ENCODE data around the gene DCLK1. TPM values are rescaled to one million over a fixed set of nuclear protein-coding genes. Genes with fewer than 3 reads are reported as not detected.
A peak's percentile ranks its signal among the peaks of the same experiment; 100 is the strongest.

The DCLK1 gene
- total RNA-seq, 4 donors from 2014 or later = 11.9 to 26.4 (median 15.5) TPM

DNA sequence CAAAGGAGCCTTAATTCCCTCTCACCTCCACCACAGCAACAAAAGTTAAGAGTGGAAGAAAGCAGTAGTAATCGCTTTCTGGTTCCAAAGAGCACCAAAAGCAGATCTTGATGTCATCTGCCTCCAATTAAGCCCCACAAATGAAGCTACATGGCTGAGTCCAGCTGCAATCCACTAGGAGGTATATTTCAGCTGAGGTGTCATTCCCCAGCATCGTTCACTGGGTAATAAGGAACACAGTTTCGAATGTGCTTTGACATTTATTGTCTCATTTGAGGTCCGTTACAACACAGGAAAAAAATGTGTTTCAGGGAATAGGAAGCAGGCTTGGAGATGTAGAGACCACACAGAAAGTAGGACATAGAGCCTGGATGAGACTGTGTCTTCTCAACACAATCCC lies 190.4 kb downstream of the DCLK1 start:
- no peak for DNase-seq
- no peak overlapping the region for H3K4me3 ChIP-seq (replicated peaks in 1 of 3)
- no peaks in the 10 kb centered on the region for H3K9me3 ChIP-seq
- intact Hi-C loops (cut with DNase I) = loop anchor here (10.0 kb wide), 1 partner anchor 106 kb away; no protein-coding TSS in a partner anchor
- WGBS, 2 donors = 75 to 89% methylated on average over 4 of the region's 4 CpGs
- no peak overlapping the region for H3K27ac ChIP-seq
- TF ChIP-seq, protein P1, sequence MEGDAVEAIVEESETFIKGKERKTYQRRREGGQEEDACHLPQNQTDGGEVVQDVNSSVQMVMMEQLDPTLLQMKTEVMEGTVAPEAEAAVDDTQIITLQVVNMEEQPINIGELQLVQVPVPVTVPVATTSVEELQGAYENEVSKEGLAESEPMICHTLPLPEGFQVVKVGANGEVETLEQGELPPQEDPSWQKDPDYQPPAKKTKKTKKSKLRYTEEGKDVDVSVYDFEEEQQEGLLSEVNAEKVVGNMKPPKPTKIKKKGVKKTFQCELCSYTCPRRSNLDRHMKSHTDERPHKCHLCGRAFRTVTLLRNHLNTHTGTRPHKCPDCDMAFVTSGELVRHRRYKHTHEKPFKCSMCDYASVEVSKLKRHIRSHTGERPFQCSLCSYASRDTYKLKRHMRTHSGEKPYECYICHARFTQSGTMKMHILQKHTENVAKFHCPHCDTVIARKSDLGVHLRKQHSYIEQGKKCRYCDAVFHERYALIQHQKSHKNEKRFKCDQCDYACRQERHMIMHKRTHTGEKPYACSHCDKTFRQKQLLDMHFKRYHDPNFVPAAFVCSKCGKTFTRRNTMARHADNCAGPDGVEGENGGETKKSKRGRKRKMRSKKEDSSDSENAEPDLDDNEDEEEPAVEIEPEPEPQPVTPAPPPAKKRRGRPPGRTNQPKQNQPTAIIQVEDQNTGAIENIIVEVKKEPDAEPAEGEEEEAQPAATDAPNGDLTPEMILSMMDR (IDR thresholded peaks at IDR 0.05) = no peak
- no peak for TF ChIP-seq POLR2A (IDR thresholded peaks at IDR 0.05)
- H3K4me1 ChIP-seq = no peaks in the 10 kb centered on the region
- H3K36me3 ChIP-seq = no peaks in the 10 kb centered on the region
- no peaks in the 10 kb centered on the region for H3K27me3 ChIP-seq

DNA sequence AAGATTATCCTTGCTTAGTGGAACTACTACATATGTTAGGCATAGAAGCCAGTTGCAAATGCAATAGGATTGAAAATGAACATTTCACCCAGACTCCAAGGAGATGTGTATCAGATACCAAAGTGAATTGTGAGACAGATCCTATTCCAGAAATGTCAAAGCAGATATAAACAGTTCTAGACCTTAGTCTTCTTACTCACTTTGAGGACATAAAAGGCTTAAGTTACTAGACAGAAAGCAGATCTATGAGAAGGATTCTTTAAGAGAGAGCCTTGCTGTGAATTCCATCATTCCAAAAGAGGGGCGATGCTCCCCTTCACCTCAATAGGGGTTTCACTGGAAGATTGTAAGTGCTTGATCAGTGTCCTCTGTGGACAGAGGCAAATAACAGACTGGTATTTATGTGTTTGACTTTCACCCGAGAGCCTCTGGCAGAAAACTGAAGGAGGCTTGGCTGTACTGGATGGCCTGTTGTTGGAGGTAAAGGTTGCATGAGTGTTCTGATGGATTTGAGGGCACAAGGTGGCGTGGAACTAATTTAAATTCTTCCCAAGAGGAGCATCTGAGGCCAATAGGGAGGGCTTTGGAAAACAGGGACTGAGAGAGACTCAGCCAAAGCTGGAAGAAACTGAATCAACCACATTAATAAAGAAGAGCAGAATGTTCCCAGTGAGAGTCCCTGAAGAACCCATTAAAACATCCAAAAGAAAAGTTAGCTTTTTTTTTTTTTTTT lies 194.8 kb downstream of the DCLK1 start:
- Histone ChIP-seq H3K27me3 (no peaks in the 10 kb centered on the region), H3K4me1 (peaks cover 0 to 8% of the 10 kb centered on the region in 2 donors), H3K4me3 (replicated peaks in 1 of 3) (no peak overlapping the region), H3K36me3 (no peaks in the 10 kb centered on the region), H3K27ac (peak overlapping the region in 1 of 3 donors; percentile 50), H3K9me3 (no peaks in the 10 kb centered on the region)
- TF ChIP-seq, protein P1 (IDR thresholded peaks at IDR 0.05) = no peak
- no peak for TF ChIP-seq POLR2A (IDR thresholded peaks at IDR 0.05)
- WGBS, 2 donors = 70 to 75% methylated on average over 3 of the region's 3 CpGs
- no peak for DNase-seq
- intact Hi-C loops (cut with DNase I) = no loop called here

DNA sequence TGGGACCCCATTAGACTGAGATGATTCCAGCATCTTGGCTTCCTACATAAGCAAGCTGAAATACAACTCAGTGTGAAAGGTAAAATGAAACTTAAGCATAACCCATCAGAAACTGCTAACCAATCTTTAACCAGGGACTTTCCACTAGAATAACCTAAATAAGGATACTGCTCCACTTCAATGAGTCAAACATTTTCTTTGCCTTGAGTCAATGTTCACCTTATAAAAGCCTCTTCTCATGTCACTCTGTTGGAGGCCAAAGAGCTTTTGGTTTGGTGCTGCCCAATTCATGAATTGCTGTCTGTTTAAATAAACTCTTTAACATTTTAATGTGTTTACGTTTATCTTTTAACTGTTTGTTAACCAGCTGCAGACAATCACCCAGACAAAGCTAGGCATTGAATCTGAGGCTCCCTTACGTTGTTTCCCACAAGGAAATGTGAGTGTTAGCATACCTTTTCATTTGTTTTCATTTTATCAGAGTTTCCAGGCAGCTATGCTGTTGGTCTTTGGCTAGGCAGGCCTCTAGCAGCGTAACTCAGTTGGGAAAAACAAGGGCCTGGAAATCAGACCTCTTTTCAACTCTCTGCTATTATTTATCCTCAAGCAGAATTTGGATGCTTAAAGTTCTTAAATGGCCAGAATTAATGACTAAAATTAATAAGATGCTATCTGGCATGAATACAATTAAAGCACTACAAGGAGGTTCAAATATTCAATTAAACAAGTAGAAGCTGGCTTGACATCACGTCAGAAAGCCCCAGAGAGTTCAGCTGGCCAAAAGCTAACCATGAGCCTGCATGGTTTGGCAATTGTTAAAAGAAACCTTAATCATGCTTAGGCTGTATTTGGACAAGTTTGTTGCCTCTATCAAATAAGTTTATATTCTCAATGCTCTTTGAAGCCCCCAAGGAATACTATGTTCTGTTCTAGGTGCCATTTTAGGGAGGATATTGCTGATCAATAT lies 200.2 kb downstream of the DCLK1 start:
- Histone ChIP-seq H3K9me3 (no peaks in the 10 kb centered on the region), H3K4me1 (peaks cover 7 to 24% of the 10 kb centered on the region in 2 donors), H3K4me3 (replicated peaks in 1 of 3) (no peak overlapping the region), H3K27me3 (no peaks in the 10 kb centered on the region), H3K36me3 (no peaks in the 10 kb centered on the region), H3K27ac (peak overlapping the region in 1 of 3 donors; percentile 46)
- intact Hi-C loops (cut with DNase I) = no loop called here
- TF ChIP-seq, protein P1 (IDR thresholded peaks at IDR 0.05) = no peak
- no peak for TF ChIP-seq POLR2A (IDR thresholded peaks at IDR 0.05)
- WGBS, 2 donors = 73 to 78% methylated on average over 4 of the region's 4 CpGs
- DNase-seq = no peak

DNA sequence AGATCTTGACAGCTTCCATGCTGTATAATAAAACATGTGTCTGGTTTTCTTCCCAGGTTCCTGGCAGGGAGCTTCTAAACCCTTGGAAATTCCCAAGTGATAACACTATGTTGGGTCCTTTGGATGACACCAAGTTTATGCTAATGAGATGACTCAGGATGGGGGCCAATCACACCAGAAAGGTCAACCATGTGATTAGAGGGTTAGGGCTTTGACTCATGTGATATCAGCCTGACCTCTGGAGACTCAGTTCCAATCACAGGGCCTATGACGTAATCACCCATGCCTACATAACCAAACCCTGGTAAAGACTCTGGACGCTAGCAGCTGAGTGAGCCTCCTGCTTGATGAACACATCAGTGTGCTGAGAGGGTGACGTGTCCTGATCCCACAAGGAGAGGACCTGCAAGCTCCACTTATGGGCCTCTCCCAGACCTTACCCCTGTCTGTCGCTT lies 203.6 kb downstream of the DCLK1 start:
- 80 to 87% methylated on average over 4 of the region's 4 CpGs for WGBS, 2 donors
- Histone ChIP-seq H3K27me3 (no peaks in the 10 kb centered on the region), H3K36me3 (no peaks in the 10 kb centered on the region), H3K4me1 (peaks cover 7 to 16% of the 10 kb centered on the region in 2 donors), H3K27ac (peak overlapping the region in 2 of 3 donors; percentile 23 to 41), H3K4me3 (replicated peaks in 1 of 3) (no peak overlapping the region), H3K9me3 (no peaks in the 10 kb centered on the region)
- DNase-seq = no peak
- intact Hi-C loops (cut with DNase I) = no loop called here
- TF ChIP-seq POLR2A (IDR thresholded peaks at IDR 0.05) = no peak
- TF ChIP-seq, protein P1 (IDR thresholded peaks at IDR 0.05) = no peak
